PC-3 (cell line): ENCODE results near the gene TPO. TPM values are rescaled to one million over a fixed set of nuclear protein-coding genes. Genes with fewer than 3 reads are reported as not detected.

Experiments
- ATAC-seq: fragments of 200-7000 bp; cut with Tn5 transposase; 2 replicates; pipeline ENCODE4 v1.9.1; 2020; ENCODE audit warnings: mild to moderate bottlenecking, moderate library complexity
- BruUV-seq: library from RNA; stranded (reverse); fragments of 400-500 nt; replicated peaks from 2 replicates; lab custom pipeline; 2021; lab: Mats Ljungman, UMichigan
- CTCF ChIA-PET: fragments of 300-600 bp; sonication (Branson Sonifier 250); formaldehyde crosslinking; loops from one replicate; lab custom pipeline; 2022; ENCODE audit warnings: antibody characterized with exemption; lab: Charles Lee
- POLR2A ChIA-PET: fragments of 300-600 bp; sonication (Branson Sonifier 250); formaldehyde crosslinking; loops from one replicate; lab custom pipeline; 2022; ENCODE audit warnings: antibody characterized with exemption; ENCODE audit not compliant: unreplicated experiment; lab: Charles Lee
- DNase-seq: peaks from one replicate; pipeline ENCODE4 v3.0.0-alpha.2; 2015
- H2AFZ ChIP-seq: fragments of 300-600 bp; sonication (generic); 2 replicates; pipeline ENCODE4 v1.6.0; 2016; ENCODE audit warnings: antibody characterized with exemption, low read length
- H3F3A ChIP-seq: fragments of 300-600 bp; sonication (generic); one replicate; pipeline ENCODE4 v1.6.0; 2017; ENCODE audit warnings: antibody characterized with exemption, low read length, control low read depth, mild to moderate bottlenecking; ENCODE audit not compliant: unreplicated experiment
- H3K27ac ChIP-seq: fragments of 300-600 bp; sonication (generic); 2 replicates; pipeline ENCODE4 v1.5.1; 2016; ENCODE audit warnings: mild to moderate bottlenecking, low read length
- H3K27me3 ChIP-seq: fragments of 300-600 bp; sonication (generic); 2 replicates; pipeline ENCODE4 v1.6.1; 2016; ENCODE audit warnings: low read length, mixed read lengths
- H3K36me3 ChIP-seq: fragments of 300-600 bp; sonication (generic); 2 replicates; pipeline ENCODE4 v1.6.1; 2016; ENCODE audit warnings: low read depth, mixed run types, low read length, mixed read lengths
- H3K4me1 ChIP-seq: fragments of 300-600 bp; sonication (generic); 2 replicates; pipeline ENCODE4 v1.5.1; 2016; ENCODE audit warnings: low read length; ENCODE audit not compliant: insufficient read depth
- H3K4me2 ChIP-seq: fragments of 300-600 bp; sonication (generic); 2 replicates; pipeline ENCODE4 v1.6.0; 2016; ENCODE audit warnings: low read length
- H3K4me3 ChIP-seq: fragments of 300-600 bp; sonication (generic); 2 replicates; pipeline ENCODE4 v1.5.1; 2016; ENCODE audit warnings: mild to moderate bottlenecking, low read length, mixed read lengths
- H3K79me2 ChIP-seq: fragments of 300-600 bp; sonication (generic); 2 replicates; pipeline ENCODE4 v1.6.1; 2017; ENCODE audit warnings: low read length, mixed read lengths
- H3K9ac ChIP-seq: fragments of 300-600 bp; sonication (generic); 2 replicates; pipeline ENCODE4 v1.6.0; 2016; ENCODE audit warnings: mild to moderate bottlenecking, low read length
- H3K9me2 ChIP-seq: fragments of 300-600 bp; sonication (generic); replicated peaks from 2 replicates; pipeline ENCODE4 v1.6.1; 2016; ENCODE audit warnings: mixed run types, low read length, mixed read lengths
- H3K9me3 ChIP-seq: fragments of 300-600 bp; sonication (generic); 2 replicates; pipeline ENCODE4 v1.6.1; 2016; ENCODE audit warnings: low read length, mixed read lengths
- H4K20me1 ChIP-seq: fragments of 300-600 bp; sonication (generic); 2 replicates; pipeline ENCODE4 v1.6.1; 2016; ENCODE audit warnings: low read length, mixed read lengths
- EZH2 ChIP-seq: fragments of 300-600 bp; sonication (generic); IDR thresholded peaks from one replicate; pipeline ENCODE4 v1.6.1; 2017; ENCODE audit warnings: antibody characterized with exemption, mild to moderate bottlenecking, low read length; ENCODE audit not compliant: unreplicated experiment
- EZH2phosphoT487 ChIP-seq: fragments of 300-600 bp; sonication (generic); IDR thresholded peaks from 2 replicates; pipeline ENCODE4 v1.6.1; 2018; ENCODE audit warnings: mild to moderate bottlenecking, antibody characterized with exemption, low read length, borderline replicate concordance
- intact Hi-C: fragments of 100-400 bp; cut with micrococcal nuclease; formaldehyde crosslinking; loops from 2 replicates; pipeline ENCODE4 v1.9.0; 2023
- total RNA-seq: library from RNA; depleted of rRNA; stranded (reverse); fragments of >200 nt; gene quantifications from 2 replicates; pipeline ENCODE4 v1.2.3, GENCODE V29; 2014
- TF ChIP-seq, protein P1 (sequence below): fragments of 300-600 bp; sonication (generic); conservative IDR thresholded peaks from 2 replicates; pipeline ENCODE4 v1.5.1; 2017; ENCODE audit warnings: antibody characterized with exemption, low read depth, mild to moderate bottlenecking, low read length

The TPO gene
- total RNA-seq, 1 experiment from 2014 or later, result not detected

DNA sequence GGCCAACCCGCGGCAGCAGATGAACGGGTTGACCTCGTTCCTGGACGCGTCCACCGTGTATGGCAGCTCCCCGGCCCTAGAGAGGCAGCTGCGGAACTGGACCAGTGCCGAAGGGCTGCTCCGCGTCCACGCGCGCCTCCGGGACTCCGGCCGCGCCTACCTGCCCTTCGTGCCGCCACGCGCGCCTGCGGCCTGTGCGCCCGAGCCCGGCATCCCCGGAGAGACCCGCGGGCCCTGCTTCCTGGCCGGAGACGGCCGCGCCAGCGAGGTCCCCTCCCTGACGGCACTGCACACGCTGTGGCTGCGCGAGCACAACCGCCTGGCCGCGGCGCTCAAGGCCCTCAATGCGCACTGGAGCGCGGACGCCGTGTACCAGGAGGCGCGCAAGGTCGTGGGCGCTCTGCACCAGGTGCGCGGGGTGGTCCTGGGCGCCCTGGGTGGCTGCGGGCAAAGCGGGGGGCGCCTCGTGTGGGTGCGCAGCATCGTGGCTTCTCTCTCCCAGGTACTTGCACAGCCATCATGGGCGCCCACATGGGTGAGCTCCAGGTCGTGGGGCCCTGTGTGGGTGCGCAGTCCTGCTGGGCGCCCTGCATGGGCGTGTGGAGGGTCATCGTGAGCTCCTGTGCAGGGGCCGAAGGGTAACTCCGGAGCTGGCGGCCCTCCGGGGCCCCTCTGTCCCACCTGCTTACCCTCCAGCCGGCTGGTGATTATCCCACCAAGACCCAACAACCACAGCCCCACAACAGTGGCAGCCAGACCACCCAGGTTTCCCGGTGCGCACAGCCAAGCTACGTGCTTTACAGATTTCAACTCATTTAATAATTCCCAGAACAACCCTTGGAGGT lies 64.2 kb downstream of the TPO start:
- Histone ChIP-seq H3K9me2 (no peaks in the 10 kb centered on the region), H3K4me2 (no peak overlapping the region), H3K27ac (no peak overlapping the region), H2AFZ (no peak overlapping the region), H3K4me1 (no peaks in the 10 kb centered on the region), H3F3A (no peaks in the 10 kb centered on the region), H3K4me3 (no peak overlapping the region), H3K27me3 (peaks cover 57% of the 10 kb centered on the region), H3K9ac (no peak overlapping the region), H3K36me3 (no peaks in the 10 kb centered on the region), H4K20me1 (no peaks in the 10 kb centered on the region), H3K9me3 (no peaks in the 10 kb centered on the region), H3K79me2 (no peaks in the 10 kb centered on the region)
- BruUV-seq, result no TSS peak
- no peak for TF ChIP-seq EZH2phosphoT487
- TF ChIP-seq, protein P1, sequence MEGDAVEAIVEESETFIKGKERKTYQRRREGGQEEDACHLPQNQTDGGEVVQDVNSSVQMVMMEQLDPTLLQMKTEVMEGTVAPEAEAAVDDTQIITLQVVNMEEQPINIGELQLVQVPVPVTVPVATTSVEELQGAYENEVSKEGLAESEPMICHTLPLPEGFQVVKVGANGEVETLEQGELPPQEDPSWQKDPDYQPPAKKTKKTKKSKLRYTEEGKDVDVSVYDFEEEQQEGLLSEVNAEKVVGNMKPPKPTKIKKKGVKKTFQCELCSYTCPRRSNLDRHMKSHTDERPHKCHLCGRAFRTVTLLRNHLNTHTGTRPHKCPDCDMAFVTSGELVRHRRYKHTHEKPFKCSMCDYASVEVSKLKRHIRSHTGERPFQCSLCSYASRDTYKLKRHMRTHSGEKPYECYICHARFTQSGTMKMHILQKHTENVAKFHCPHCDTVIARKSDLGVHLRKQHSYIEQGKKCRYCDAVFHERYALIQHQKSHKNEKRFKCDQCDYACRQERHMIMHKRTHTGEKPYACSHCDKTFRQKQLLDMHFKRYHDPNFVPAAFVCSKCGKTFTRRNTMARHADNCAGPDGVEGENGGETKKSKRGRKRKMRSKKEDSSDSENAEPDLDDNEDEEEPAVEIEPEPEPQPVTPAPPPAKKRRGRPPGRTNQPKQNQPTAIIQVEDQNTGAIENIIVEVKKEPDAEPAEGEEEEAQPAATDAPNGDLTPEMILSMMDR, result no peak
- no peak for TF ChIP-seq EZH2
- DNase-seq (no peak), ATAC-seq (no peak)
- intact Hi-C loops, result no loop called here
- ChIA-PET POLR2A (no interaction called here), CTCF (no interaction called here)

DNA sequence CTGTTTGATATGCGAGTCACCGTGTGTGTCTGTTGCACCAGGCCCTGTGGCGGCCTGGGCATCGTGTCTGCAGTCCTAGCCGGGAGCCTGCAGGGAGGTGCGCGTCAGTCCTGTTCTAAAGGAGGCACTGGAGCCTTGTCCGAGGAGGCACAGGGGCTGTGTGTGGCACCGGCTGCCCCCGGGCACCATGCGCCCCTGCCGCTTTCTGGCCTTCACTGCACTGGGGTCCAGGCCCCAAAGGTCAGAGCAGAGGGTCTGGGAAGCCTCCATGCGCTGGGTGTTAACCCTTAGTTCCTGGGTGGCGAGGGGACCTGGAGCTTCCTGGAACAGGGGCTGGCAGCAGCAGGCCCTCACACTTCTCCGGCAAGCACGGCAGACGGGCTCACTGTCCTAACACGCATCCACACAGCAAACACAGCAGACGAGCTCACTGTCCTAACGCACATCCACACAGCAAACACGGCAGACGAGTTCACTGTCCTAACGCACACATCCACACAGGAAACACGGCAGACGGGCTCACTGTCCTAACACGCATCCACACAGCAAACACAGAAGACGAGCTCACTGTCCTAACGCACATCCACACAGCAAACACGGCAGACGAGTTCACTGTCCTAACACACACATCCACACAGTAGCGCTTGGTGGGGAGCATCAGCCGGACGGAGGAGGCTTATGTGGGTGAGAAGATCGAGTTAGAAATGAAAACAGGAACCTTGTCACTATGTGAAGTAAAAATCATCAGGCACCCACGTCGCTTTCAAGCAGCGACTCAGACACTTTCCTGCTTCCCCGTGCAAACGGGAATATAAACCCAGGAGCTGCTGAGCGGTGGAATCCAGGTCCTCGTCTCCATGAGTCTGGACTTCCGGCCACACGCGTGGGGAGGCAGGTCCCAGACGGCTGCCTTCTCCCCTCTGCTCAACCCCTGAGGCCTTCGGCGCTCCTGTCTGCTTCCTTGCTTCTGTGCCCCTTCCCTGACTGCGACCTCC lies 65.3 kb downstream of the TPO start:
- no peak for DNase-seq
- no peak overlapping the region for H3K27ac ChIP-seq
- ChIA-PET CTCF (no interaction called here), POLR2A (no interaction called here)
- intact Hi-C loops, result no loop called here
- no peaks in the 10 kb centered on the region for H3K36me3 ChIP-seq
- no peaks in the 10 kb centered on the region for H3F3A ChIP-seq
- H3K9ac ChIP-seq, result no peak overlapping the region
- no TSS peak for BruUV-seq
- no peaks in the 10 kb centered on the region for H3K79me2 ChIP-seq
- no peak overlapping the region for H2AFZ ChIP-seq
- peaks cover 61% of the 10 kb centered on the region for H3K27me3 ChIP-seq
- no peaks in the 10 kb centered on the region for H3K9me2 ChIP-seq
- H3K4me3 ChIP-seq, result no peak overlapping the region
- H3K4me2 ChIP-seq, result no peak overlapping the region
- TF ChIP-seq EZH2 (no peak), EZH2phosphoT487 (no peak)
- TF ChIP-seq, protein P1, result no peak
- no peaks in the 10 kb centered on the region for H3K9me3 ChIP-seq
- ATAC-seq, result no peak
- H3K4me1 ChIP-seq, result no peaks in the 10 kb centered on the region
- no peaks in the 10 kb centered on the region for H4K20me1 ChIP-seq
